ENCODE data around the gene SEZ6. TPM values are rescaled to one million over a fixed set of nuclear protein-coding genes. Genes with fewer than 3 reads are reported as not detected.

Gene SEZ6
- total RNA-seq, 1 donor from 2014 or later, result not detected

DNA sequence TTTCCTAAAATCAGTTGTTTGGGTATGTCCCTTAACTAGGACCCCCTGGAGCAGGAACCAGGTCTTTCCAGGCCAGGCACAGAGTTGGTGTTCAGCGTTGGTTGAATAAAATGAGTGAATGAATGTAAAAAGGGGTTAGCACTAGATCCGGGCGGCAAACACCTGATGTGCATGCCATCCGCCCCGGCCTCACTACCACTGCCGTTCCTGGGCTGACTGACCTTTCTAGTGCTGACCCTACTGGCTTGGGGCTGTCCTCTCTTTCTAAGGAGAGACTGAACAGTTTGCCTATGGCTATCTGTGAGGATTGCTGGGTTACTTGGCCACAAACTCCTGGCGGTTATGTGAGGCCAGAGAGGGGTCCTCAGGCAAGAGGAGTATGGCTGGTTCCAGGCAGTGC lies 44.4 kb downstream of the SEZ6 start:
- no peak for DNase-seq (ENCODE audit: low spot score)
- intact Hi-C loops (cut with DNase I), result no loop called here

DNA sequence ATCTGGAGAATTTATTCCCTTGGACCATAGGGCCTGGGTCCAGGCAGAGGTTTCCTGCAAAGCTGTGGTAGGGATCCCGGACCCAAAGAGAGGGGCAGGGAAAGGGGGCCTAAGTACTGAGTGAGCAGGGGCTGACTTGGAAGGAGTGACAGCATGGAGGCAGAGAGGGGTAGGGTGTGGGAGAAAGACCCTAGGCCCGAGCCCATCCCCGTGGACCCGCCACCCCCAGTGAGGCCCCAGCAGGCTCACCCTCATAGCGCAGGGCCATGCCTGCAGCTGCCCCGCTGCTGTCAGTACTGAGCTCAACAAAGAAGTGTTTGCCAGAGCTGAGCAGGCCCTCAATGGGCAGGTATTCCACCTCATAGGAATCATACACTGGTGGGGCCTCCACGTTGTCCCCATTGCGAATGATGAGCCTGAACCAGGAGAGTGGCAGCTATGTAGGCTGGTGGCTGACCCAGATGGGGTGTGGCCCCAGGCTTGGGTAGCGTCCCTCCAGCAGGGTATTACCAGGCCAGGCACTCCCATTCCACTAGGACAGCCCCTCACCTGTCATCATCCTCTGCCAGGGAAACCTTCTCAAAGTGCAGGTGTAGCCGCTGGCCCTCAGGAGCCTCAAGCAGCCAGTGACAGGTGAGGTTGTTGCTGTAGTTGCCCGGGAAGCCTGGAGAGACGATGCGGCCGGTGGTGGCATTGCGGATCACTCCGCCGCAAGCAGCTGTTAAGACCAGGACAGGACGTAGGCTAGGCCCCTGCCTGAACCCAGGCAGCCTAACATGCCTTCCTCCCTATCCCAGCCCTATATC lies 45.4 kb downstream of the SEZ6 start:
- intact Hi-C loops (cut with DNase I), result no loop called here
- DNase-seq (ENCODE audit: low spot score), result no peak

GRCh38 chr17:28959471-28959871 lies 46.4 kb downstream of the SEZ6 start:
- intact Hi-C loops (cut with DNase I), result no loop called here

GRCh38 chr17:28958820-28959455 lies 46.9 kb downstream of the SEZ6 start:
- intact Hi-C loops (cut with DNase I), result no loop called here

More at GRCh38 chr17:28959471-28959871, 46.4 kb downstream of the SEZ6 start:
- no peak for DNase-seq (ENCODE audit: low spot score)

DNA sequence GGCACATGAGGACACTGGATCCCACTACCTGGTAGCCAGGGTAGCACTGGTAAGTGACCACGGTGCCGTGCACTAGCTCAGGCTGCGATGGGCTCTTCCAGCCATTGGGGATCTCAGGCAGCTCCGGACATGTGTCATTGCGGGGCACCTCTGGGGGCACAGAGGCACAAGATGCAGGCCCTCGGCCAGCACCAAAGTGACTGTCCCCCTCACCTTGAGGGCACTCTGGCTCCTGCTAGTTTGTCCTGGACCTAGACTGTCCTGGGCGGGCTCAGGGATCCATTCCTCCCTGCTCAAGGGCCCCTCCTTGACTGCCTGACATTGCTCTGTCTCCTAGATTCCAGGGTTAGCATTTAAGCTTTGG lies 47.9 kb downstream of the SEZ6 start:
- intact Hi-C loops (cut with DNase I), result no loop called here
- no peak for DNase-seq (ENCODE audit: low spot score)

More at GRCh38 chr17:28958820-28959455, 46.9 kb downstream of the SEZ6 start:
- no peak for DNase-seq (ENCODE audit: low spot score)

GRCh38 chr17:28957277-28957991 lies 48.4 kb downstream of the SEZ6 start:
- DNase-seq (ENCODE audit: low spot score), result no peak
- intact Hi-C loops (cut with DNase I), result no loop called here

DNA sequence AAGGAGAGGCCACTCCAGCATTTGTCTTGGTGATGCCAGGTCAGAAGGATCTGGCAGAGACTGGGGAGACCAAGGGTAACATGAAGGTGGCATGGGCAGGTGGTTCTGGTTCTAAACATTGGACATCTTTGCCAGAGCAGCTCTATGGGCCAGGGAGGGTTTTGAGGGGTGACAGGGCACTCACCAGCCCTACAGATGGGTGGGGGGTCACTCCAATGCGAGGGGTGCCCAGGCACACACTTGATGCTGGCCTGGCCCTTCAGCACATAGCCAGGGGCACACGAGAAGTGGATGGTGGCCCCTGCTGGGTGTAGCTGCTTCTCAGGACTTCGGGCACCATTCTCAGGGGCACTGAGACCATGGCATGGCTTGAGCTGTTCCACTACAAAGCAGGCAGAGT lies 49.0 kb downstream of the SEZ6 start:
- intact Hi-C loops (cut with DNase I), result no loop called here
- DNase-seq (ENCODE audit: low spot score), result no peak

GRCh38 chr17:28956112-28956511 lies 49.7 kb downstream of the SEZ6 start:
- intact Hi-C loops (cut with DNase I), result no loop called here
- DNase-seq (ENCODE audit: low spot score), result no peak

- DNase-seq (ENCODE audit: low spot score), result no peak
- intact Hi-C loops (cut with DNase I), result no loop called here
These were observed 50.4 kb downstream of the SEZ6 start for GRCh38 chr17:28955408-28955807.

GRCh38 chr17:28954886-28955285 lies 50.9 kb downstream of the SEZ6 start:
- intact Hi-C loops (cut with DNase I), result loop anchor here (5.0 kb wide), 2 partner anchors 337 to 618 kb away; partner anchors contain the start of genes IFT20, NUFIP2 and TNFAIP1
- DNase-seq (ENCODE audit: low spot score), result no peak

GRCh38 chr17:28953444-28954118 lies 52.3 kb downstream of the SEZ6 start:
- intact Hi-C loops (cut with DNase I), result loop anchor here (2.0 to 5.0 kb wide), 3 partner anchors 227 to 616 kb away; partner anchors contain the start of genes IFT20, NUFIP2, TLCD1 and TNFAIP1
- no peak for DNase-seq (ENCODE audit: low spot score)

- peak; percentile 97 for DNase-seq (ENCODE audit: low spot score)
- intact Hi-C loops (cut with DNase I), result loop anchor here (1.0 to 5.0 kb wide), 4 partner anchors 225 to 615 kb away; partner anchors contain the start of genes IFT20, NUFIP2, RPL23A and TLCD1
These were observed 53.5 kb downstream of the SEZ6 start for GRCh38 chr17:28951991-28952975.

DNA sequence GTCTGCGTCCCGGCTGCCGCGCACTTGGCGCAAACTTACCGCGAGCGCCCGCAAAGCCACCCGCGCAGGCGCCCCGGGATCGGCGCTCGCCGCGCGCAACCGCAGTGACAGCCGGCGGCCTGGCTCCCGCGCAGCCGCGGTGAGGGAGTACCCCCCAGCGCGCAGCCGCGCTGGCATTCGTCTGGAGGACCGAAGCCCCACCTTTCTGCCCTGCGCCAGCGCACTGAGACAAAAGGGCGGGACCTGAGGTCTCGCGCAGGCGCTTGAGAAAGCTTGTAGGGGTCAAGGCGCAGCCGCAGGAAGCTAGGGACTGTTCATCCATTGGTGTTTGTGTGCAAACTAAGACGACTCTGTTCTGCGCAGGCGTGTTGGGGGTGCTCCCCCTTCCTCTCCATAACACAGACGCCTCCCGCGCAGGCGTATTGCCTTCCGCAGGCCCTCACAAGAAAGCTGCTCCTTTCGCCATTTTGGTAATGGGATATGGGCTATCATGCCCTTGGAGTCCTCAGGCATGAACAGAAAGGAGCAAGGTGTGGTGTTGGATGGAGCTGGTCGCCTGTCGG lies 54.3 kb downstream of the SEZ6 start, which contains the start of gene PHF12:
PHF12 (minus strand) TSS at position 91 of the 563 bp plus-strand sequence. CDS start 558 bp downstream, outside the sequence.
- peak; percentile 100 for DNase-seq (ENCODE audit: low spot score)
- intact Hi-C loops (cut with DNase I), result loop anchor here (1.0 to 5.0 kb wide), 3 partner anchors 232 to 614 kb away; partner anchors contain the start of genes IFT20, NUFIP2, RPL23A and TNFAIP1

DNA sequence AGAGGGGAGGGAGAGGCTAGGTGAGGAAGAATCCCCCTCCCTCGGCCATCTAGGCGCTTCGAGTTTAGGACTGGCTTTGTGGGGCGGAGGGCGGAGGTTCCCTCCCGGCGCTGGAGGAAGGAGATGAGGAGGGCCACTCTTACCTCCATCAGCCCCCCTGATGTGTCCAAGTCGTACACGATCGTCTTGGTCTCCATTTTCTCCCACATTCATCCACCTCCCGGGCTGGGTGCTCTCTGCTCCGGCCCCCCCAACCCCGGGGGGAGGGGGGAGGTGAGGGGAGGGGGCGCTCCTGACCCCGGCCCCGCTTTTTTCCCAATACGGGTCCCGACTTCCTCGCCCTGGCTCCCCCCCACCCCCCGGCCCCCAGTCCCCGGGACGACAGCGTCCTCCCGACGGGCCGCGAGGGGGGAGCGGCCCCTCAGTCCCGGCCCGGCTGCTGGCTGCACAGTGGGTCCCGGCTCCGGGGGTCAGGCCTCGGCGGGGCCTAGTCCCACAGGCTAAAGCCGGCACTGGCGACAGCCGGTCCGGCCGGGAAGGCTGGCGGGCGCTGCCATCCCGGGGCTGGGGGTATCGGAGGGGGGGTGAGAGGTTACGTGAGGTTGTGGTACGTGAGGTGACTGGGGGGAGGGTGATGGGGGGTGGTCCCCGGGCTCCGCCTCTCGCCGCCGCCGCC lies 54.9 kb downstream of the SEZ6 start:
- intact Hi-C loops (cut with DNase I), result loop anchor here (1.0 to 5.0 kb wide), 3 partner anchors 232 to 614 kb away; partner anchors contain the start of genes IFT20, NUFIP2, RPL23A and TNFAIP1
- DNase-seq (ENCODE audit: low spot score), result no peak

DNA sequence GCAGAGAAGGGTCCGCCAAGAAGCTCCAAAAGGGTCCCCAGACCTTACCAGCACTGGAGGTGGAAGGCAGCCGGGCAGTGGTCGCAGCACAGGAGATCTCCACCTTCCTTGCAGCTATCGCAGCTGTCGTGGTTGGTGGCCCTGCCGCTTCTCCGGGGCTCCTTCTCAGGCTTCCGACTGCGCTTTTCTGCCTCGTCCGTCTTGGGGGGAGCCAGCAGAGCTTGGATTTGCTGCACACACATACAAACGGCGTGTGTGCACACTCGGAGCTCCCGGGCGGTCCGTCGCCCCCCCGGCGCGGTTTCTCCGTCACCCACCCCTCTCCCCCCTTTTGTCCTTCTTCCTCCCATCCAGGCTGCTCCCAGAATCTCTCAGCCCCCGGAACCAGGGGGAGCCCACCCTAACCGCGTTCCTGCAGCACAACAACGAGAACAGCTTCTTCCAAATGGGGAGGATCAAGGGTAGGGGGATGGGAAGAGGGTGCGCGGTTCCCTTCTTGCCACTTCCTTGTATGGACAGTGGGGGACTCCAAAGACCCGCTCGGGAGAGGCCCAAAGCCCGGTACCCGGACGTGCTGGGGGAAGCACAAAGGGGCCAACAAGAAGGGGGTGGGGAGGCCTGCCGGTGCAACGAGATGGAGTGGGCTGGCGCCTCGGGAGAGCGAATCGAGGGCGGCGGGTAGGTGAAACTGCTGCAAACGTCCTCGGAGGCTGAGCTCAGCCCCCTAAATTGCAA lies 55.6 kb downstream of the SEZ6 start:
- DNase-seq (ENCODE audit: low spot score), result peak; percentile 83
- intact Hi-C loops (cut with DNase I), result loop anchor here (5.0 kb wide), 2 partner anchors 342 to 613 kb away; partner anchors contain the start of genes IFT20, NUFIP2 and TNFAIP1
